Mesendoderm (in vitro differentiated cells): ENCODE measurements around the gene GNG7.
"Not testable (repeated sequence)": the region's sequence is repeated elsewhere in the genome, so short reads cannot be mapped to it uniquely, and the experiment has no call there.

Source experiments
- DNase-seq: peaks from one replicate; pipeline ENCODE4 v3.0.0; 2013
- H2AK5ac ChIP-seq: 2 replicates; pipeline ENCODE4 v1.6.1; 2013; ENCODE audit warnings: low read length, inconsistent platforms
- H2BK120ac ChIP-seq: 2 replicates; pipeline ENCODE4 v1.6.1; 2013; ENCODE audit warnings: low read depth, mild to moderate bottlenecking, low read length, moderate library complexity, mixed read lengths
- H2BK15ac ChIP-seq: replicated peaks from 2 replicates; pipeline ENCODE4 v1.6.1; 2013; ENCODE audit warnings: low read depth, mild to moderate bottlenecking, moderate library complexity
- H2BK5ac ChIP-seq: 2 replicates; pipeline ENCODE4 v1.6.1; 2013; ENCODE audit warnings: low read length, inconsistent platforms
- H3K18ac ChIP-seq: 2 replicates; pipeline ENCODE4 v1.6.1; 2013; ENCODE audit warnings: mild to moderate bottlenecking, low read length, mixed read lengths
- H3K23ac ChIP-seq: one replicate; pipeline ENCODE4 v1.6.1; 2013; ENCODE audit warnings: low read length
- H3K27ac ChIP-seq: 2 replicates; pipeline ENCODE4 v1.5.1; 2013; ENCODE audit warnings: low read depth, mild to moderate bottlenecking, inconsistent platforms, low read length, moderate library complexity
- H3K27me3 ChIP-seq: 2 replicates; pipeline ENCODE4 v1.6.1; 2013; ENCODE audit warnings: low read length, control low read depth, mild to moderate bottlenecking, inconsistent platforms; ENCODE audit not compliant: insufficient read depth, poor library complexity
- H3K36me3 ChIP-seq: 2 replicates; pipeline ENCODE4 v1.6.1; 2013; ENCODE audit warnings: low read length, inconsistent platforms; ENCODE audit not compliant: control insufficient read depth, insufficient read depth
- H3K4ac ChIP-seq: one replicate; pipeline ENCODE4 v1.6.1; 2013; ENCODE audit warnings: low read depth, mild to moderate bottlenecking, low read length, moderate library complexity
- H3K4me1 ChIP-seq: 2 replicates; pipeline ENCODE4 v1.6.1; 2013; ENCODE audit warnings: low read depth, low read length, inconsistent platforms; ENCODE audit not compliant: control insufficient read depth
- H3K4me2 ChIP-seq: 2 replicates; pipeline ENCODE4 v1.6.1; 2013; ENCODE audit warnings: low read length
- H3K4me3 ChIP-seq: 2 replicates; pipeline ENCODE4 v1.5.1; 2013; ENCODE audit warnings: mild to moderate bottlenecking, low read length
- H3K56ac ChIP-seq: one replicate; pipeline ENCODE4 v1.6.1; 2013; ENCODE audit warnings: low read length
- H3K79me1 ChIP-seq: 2 replicates; pipeline ENCODE4 v1.6.1; 2013; ENCODE audit warnings: low read length, inconsistent platforms
- H3K79me2 ChIP-seq: 2 replicates; pipeline ENCODE4 v1.6.1; 2013; ENCODE audit warnings: mild to moderate bottlenecking, low read length; ENCODE audit not compliant: control insufficient read depth, insufficient read depth
- H3K9ac ChIP-seq: 2 replicates; pipeline ENCODE4 v1.6.1; 2013; ENCODE audit warnings: low read length, inconsistent platforms
- H4K5ac ChIP-seq: one replicate; pipeline ENCODE4 v1.6.1; 2013; ENCODE audit warnings: low read length
- H4K8ac ChIP-seq: one replicate; pipeline ENCODE4 v1.6.1; 2013; ENCODE audit warnings: low read depth, mild to moderate bottlenecking, control low read depth, low read length, moderate library complexity
- WGBS: extraction: QIAGEN DNeasy Blood & Tissue Kit; methylation state at CpG from one replicate; pipeline ENCODE4 v1.1.7; 2013; ENCODE audit warnings: low lambda C conversion rate, missing lambda C conversion rate; ENCODE audit not compliant: insufficient coverage; ENCODE audit errors: extremely low coverage; 5-methylcytosine and 5-hydroxymethylcytosine counted together

GNG7 gene

GRCh38 chr19:2646866-2647535 is 55.5 kb downstream of the GNG7 start:
- Histone ChIP-seq H2BK5ac (no peak overlapping the region), H3K23ac (no peak overlapping the region), H3K4me1 (no peaks in the 10 kb centered on the region), H3K9ac (no peak overlapping the region), H3K36me3 (no peaks in the 10 kb centered on the region), H3K4me3 (no peak overlapping the region), H3K18ac (no peak overlapping the region), H2BK120ac (no peak overlapping the region), H4K5ac (no peak overlapping the region), H4K8ac (no peak overlapping the region), H3K27me3 (no peaks in the 10 kb centered on the region), H3K79me1 (no peaks in the 10 kb centered on the region), H3K56ac (no peak overlapping the region), H2BK15ac (no peak overlapping the region), H3K4ac (no peak overlapping the region), H2AK5ac (no peak overlapping the region), H3K4me2 (no peak overlapping the region), H3K79me2 (no peaks in the 10 kb centered on the region), H3K27ac (no peak overlapping the region)
- no CpG with 5 or more reads among the region's 20 CpGs for whole genome bisulfite sequencing
- no peak for DNase-seq

GRCh38 chr19:2645826-2646225 is 56.7 kb downstream of the GNG7 start:
- no peak for DNase-seq
- no peak overlapping the region for H3K4ac ChIP-seq
- no peak overlapping the region for H2BK15ac ChIP-seq
- H2BK5ac ChIP-seq, result no peak overlapping the region
- no peaks in the 10 kb centered on the region for H3K4me1 ChIP-seq
- H3K4me3 ChIP-seq, result no peak overlapping the region
- H3K4me2 ChIP-seq, result no peak overlapping the region
- H3K18ac ChIP-seq, result no peak overlapping the region
- H3K27ac ChIP-seq, result no peak overlapping the region
- H3K56ac ChIP-seq, result no peak overlapping the region
- no peaks in the 10 kb centered on the region for H3K79me1 ChIP-seq
- no peak overlapping the region for H3K23ac ChIP-seq
- H2AK5ac ChIP-seq, result no peak overlapping the region
- H3K79me2 ChIP-seq, result no peaks in the 10 kb centered on the region
- H3K9ac ChIP-seq, result no peak overlapping the region
- no peaks in the 10 kb centered on the region for H3K36me3 ChIP-seq
- no peak overlapping the region for H2BK120ac ChIP-seq
- no CpG with 5 or more reads among the region's 16 CpGs for WGBS
- no peaks in the 10 kb centered on the region for H3K27me3 ChIP-seq
- no peak overlapping the region for H4K5ac ChIP-seq
- H4K8ac ChIP-seq, result no peak overlapping the region

- H3K27me3 ChIP-seq, H3K23ac ChIP-seq, H3K4me1 ChIP-seq, H2BK5ac ChIP-seq, H4K8ac ChIP-seq, H3K36me3 ChIP-seq, H3K18ac ChIP-seq, H3K4me2 ChIP-seq, H3K4ac ChIP-seq, H3K56ac ChIP-seq, H3K27ac ChIP-seq, H2BK120ac ChIP-seq, H4K5ac ChIP-seq, DNase-seq, H3K79me2 ChIP-seq, H2BK15ac ChIP-seq, H3K9ac ChIP-seq, H3K4me3 ChIP-seq, H2AK5ac ChIP-seq, H3K79me1 ChIP-seq: not testable (repeated sequence)
- WGBS, result no CpG with 5 or more reads among the region's 38 CpGs
Observed at GRCh38 chr19:2643123-2643737, 59.3 kb downstream of the GNG7 start.

GRCh38 chr19:2641332-2641698 is 61.2 kb downstream of the GNG7 start:
- no peak overlapping the region for H3K18ac ChIP-seq
- no peaks in the 10 kb centered on the region for H3K79me2 ChIP-seq
- H3K9ac ChIP-seq, result no peak overlapping the region
- no peak overlapping the region for H3K56ac ChIP-seq
- H2AK5ac ChIP-seq, result no peak overlapping the region
- no peak overlapping the region for H3K4me3 ChIP-seq
- no peak overlapping the region for H3K23ac ChIP-seq
- no peaks in the 10 kb centered on the region for H3K36me3 ChIP-seq
- DNase-seq, result no peak
- no peak overlapping the region for H2BK15ac ChIP-seq
- H3K27ac ChIP-seq, result no peak overlapping the region
- H3K4ac ChIP-seq, result no peak overlapping the region
- no peak overlapping the region for H3K4me2 ChIP-seq
- WGBS, result no CpG with 5 or more reads among the region's 7 CpGs
- H2BK120ac ChIP-seq, result no peak overlapping the region
- no peaks in the 10 kb centered on the region for H3K79me1 ChIP-seq
- H4K8ac ChIP-seq, result no peak overlapping the region
- H4K5ac ChIP-seq, result no peak overlapping the region
- H3K27me3 ChIP-seq, result no peaks in the 10 kb centered on the region
- H2BK5ac ChIP-seq, result no peak overlapping the region
- no peaks in the 10 kb centered on the region for H3K4me1 ChIP-seq

GRCh38 chr19:2640563-2641331 is 61.7 kb downstream of the GNG7 start:
- Histone ChIP-seq H2BK5ac (no peak overlapping the region), H3K4me2 (no peak overlapping the region), H3K4ac (no peak overlapping the region), H4K8ac (no peak overlapping the region), H2BK120ac (no peak overlapping the region), H3K56ac (no peak overlapping the region), H3K79me1 (no peaks in the 10 kb centered on the region), H4K5ac (no peak overlapping the region), H3K4me1 (no peaks in the 10 kb centered on the region), H3K18ac (no peak overlapping the region), H3K23ac (no peak overlapping the region), H3K27me3 (no peaks in the 10 kb centered on the region), H3K27ac (no peak overlapping the region), H3K4me3 (no peak overlapping the region), H2AK5ac (no peak overlapping the region), H3K36me3 (no peaks in the 10 kb centered on the region), H3K9ac (no peak overlapping the region), H2BK15ac (no peak overlapping the region), H3K79me2 (no peaks in the 10 kb centered on the region)
- no peak for DNase-seq
- WGBS, result no CpG with 5 or more reads among the region's 17 CpGs
